Spinal cord (tissue), 10 donors: ENCODE data around the gene MRPL12. TPM values are rescaled to one million over a fixed set of nuclear protein-coding genes. Genes with fewer than 3 reads are reported as not detected.
A peak's percentile ranks its signal among the peaks of the same experiment; 100 is the strongest.

ENCODE experiments used
- DNase-seq, 6 donors: peaks; one replicate each; pipeline versions ENCODE4 v3.0.0 to v3.0.0-alpha.2; 2013 to 2015; ENCODE audit warnings: low spot score in 6 of 6, low read depth in 4 of 6
- H3K27ac ChIP-seq: one replicate; pipeline ENCODE4 v1.5.1; 2013; ENCODE audit warnings: low read depth, low read length, control low read depth
- H3K27me3 ChIP-seq: one replicate; pipeline ENCODE4 v1.6.1; 2013; ENCODE audit warnings: low read length; ENCODE audit not compliant: control insufficient read depth, insufficient read depth
- H3K36me3 ChIP-seq: one replicate; pipeline ENCODE4 v1.6.1; 2013; ENCODE audit warnings: low read length; ENCODE audit not compliant: control insufficient read depth, insufficient read depth
- H3K4me1 ChIP-seq: one replicate; pipeline ENCODE4 v1.6.1; 2013; ENCODE audit warnings: low read length; ENCODE audit not compliant: control insufficient read depth, insufficient read depth
- H3K4me3 ChIP-seq: one replicate; pipeline ENCODE4 v1.5.1; 2013; ENCODE audit warnings: low read depth, low read length, control low read depth
- H3K9me3 ChIP-seq: one replicate; pipeline ENCODE4 v1.6.1; 2013; ENCODE audit warnings: low read length; ENCODE audit not compliant: control insufficient read depth, insufficient read depth
- WGBS: methylation state at CpG from one replicate; pipeline ENCODE4 v1.1.5; 2013; ENCODE audit warnings: missing lambda C conversion rate; ENCODE audit not compliant: insufficient coverage; 5-methylcytosine and 5-hydroxymethylcytosine counted together
- polyA plus RNA-seq, 2 donors: library from polyadenylated mRNA; unstranded; fragments of 120-200 nt; gene quantifications; one replicate each; pipeline ENCODE4 v1.2.1, GENCODE V29; 2013; ENCODE audit not compliant: insufficient read length in 2 of 2
- total RNA-seq, 2 donors: library from RNA; depleted of rRNA in 1 of 2; stranded (reverse); fragments of 120-200 nt in 1 of 2; fragments of >200 nt in 1 of 2; gene quantifications; one replicate each; pipeline versions ENCODE4 v1.2.3 to v1.2.4, GENCODE V29; 2013 to 2014
- donor health status: healthy.

Gene MRPL12
- total and polyA plus RNA-seq, 4 donors = 9.2 to 76.0 (median 42.6) TPM

- no peak for DNase-seq
- WGBS = 86% methylated on average over 32 of the region's 32 CpGs
- no peak overlapping the region for H3K27ac ChIP-seq
These were observed 12.1 kb downstream of the MRPL12 start for GRCh38 chr17:81715107-81715871.

GRCh38 chr17:81715872-81716673 is 12.9 kb downstream of the MRPL12 start:
- Histone ChIP-seq H3K36me3 (peaks cover 73% of the 10 kb centered on the region), H3K9me3 (no peaks in the 10 kb centered on the region), H3K4me3 (no peak overlapping the region), H3K4me1 (peaks cover 49% of the 10 kb centered on the region), H3K27ac (no peak overlapping the region), H3K27me3 (peaks cover 3% of the 10 kb centered on the region)
- no peak for DNase-seq
- 94% methylated on average over 42 of the region's 43 CpGs for WGBS

More at GRCh38 chr17:81715107-81715871, 12.1 kb downstream of the MRPL12 start:
- no peak overlapping the region for H3K4me3 ChIP-seq
- peaks cover 65% of the 10 kb centered on the region for H3K36me3 ChIP-seq
- H3K9me3 ChIP-seq = no peaks in the 10 kb centered on the region
- peaks cover 50% of the 10 kb centered on the region for H3K4me1 ChIP-seq
- H3K27me3 ChIP-seq = peaks cover 11% of the 10 kb centered on the region

- DNase-seq = no peak
- no peak overlapping the region for H3K27ac ChIP-seq
- peaks cover 45% of the 10 kb centered on the region for H3K4me1 ChIP-seq
- 98% methylated on average over 12 of the region's 12 CpGs for WGBS
- no peak overlapping the region for H3K4me3 ChIP-seq
- H3K9me3 ChIP-seq = no peaks in the 10 kb centered on the region
- peaks cover 73% of the 10 kb centered on the region for H3K36me3 ChIP-seq
- H3K27me3 ChIP-seq = no peaks in the 10 kb centered on the region
These were observed 13.5 kb downstream of the MRPL12 start for GRCh38 chr17:81716674-81716996.

DNA sequence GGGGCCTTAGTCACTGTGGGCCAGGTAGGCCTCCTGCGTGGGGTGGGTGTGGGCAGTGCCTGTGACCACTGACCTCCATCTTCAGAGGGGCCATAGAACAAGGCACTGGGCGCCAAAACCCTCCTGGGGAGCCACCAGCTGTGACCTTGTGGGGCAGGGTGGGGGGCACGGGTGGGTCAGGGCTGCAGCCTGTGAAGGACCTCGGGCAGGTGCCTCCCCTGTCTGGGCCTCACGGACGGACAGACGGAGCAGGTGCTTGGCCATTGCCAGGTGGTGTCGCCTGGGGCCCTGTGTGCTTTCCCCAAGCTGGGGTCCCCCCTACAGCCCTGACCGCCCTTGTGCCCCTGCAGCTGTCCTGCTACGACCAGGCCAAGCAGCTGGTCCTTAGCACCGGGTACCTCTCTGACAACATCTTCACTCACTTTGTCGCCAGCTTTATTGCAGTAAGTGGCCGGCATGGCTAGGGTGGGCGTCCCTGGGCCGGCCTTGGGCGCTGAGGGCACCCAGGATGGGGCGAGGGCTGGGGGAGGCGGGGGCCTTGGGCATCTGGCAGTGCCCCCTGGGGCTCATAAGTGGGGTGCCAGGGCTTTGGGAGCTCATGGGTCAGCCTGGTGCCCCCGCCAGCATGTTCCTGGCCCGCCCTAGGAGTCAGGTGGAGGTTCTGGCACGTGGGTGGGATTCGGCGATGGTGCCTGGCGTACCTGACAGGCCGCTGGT is 14.0 kb downstream of the MRPL12 start:
- Histone ChIP-seq H3K36me3 (peaks cover 74% of the 10 kb centered on the region), H3K9me3 (no peaks in the 10 kb centered on the region), H3K4me3 (no peak overlapping the region), H3K4me1 (peaks cover 49% of the 10 kb centered on the region), H3K27me3 (no peaks in the 10 kb centered on the region), H3K27ac (no peak overlapping the region)
- 97% methylated on average over 25 of the region's 25 CpGs for WGBS
- no peak for DNase-seq

DNA sequence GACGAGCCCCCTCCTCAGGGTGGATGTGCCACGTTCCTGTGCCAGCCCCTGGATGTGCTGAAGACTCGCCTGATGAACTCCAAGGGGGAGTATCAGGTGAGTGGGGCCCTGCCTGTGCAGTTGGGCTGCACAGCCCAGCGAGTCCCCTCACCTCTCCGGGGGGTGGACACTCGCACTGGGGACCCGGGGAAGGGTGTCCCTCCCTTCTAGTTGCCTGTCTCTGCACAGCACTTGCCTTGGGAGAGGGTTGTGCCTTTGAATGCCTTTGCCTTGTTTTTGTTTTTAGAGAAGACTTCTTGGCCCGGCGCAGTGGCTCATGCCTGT is 14.6 kb downstream of the MRPL12 start:
- Histone ChIP-seq H3K36me3 (peaks cover 75% of the 10 kb centered on the region), H3K9me3 (no peaks in the 10 kb centered on the region), H3K27ac (no peak overlapping the region), H3K4me1 (peaks cover 50% of the 10 kb centered on the region), H3K4me3 (no peak overlapping the region), H3K27me3 (no peaks in the 10 kb centered on the region)
- 98% methylated on average over 8 of the region's 9 CpGs for WGBS
- DNase-seq = no peak

DNA sequence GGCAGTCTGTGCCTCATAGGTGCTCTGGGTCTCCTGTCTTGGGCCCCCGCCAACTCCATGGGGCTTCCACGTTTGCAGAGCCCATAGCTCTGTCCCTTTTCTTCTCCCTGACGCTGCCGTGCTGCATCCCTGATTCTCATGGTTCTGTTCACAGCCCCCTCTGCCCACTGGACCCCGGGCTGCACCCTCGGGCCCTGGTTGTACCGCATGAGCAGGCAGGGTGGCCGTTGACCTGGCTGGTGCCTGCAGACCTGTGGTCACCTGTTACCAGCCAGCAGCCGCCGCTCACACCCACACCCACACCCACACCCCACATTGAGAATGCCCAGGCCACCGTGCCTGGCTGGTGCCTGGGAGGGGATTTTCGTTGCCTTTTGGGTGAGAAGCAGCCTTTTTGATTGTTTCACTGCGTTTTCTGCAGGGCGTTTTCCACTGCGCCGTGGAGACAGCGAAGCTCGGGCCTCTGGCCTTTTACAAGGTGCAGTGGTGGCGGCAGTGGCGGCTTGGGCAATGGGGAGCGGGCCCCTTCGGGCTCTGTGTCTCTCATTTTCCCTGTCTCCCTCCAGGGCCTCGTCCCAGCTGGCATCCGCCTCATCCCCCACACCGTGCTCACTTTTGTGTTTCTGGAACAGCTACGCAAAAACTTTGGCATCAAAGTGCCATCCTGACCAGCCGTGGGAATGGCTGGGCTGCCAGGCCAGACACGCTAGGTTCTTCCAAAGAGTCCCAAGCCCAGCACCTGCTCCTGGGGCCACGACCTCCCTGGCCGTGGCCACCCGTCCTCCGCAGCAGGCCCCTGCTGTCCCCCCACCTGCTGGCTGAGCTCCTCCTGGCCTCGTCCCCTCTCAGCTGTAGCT is 16.5 kb downstream of the MRPL12 start:
- peaks cover 61% of the 10 kb centered on the region for H3K36me3 ChIP-seq
- H3K4me1 ChIP-seq = peaks cover 31% of the 10 kb centered on the region
- DNase-seq = peak in 1 of 6 donors; percentile 34
- WGBS = 64% methylated on average over 29 of the region's 33 CpGs
- no peak overlapping the region for H3K27ac ChIP-seq
- no peak overlapping the region for H3K4me3 ChIP-seq
- H3K27me3 ChIP-seq = no peaks in the 10 kb centered on the region
- no peaks in the 10 kb centered on the region for H3K9me3 ChIP-seq

DNA sequence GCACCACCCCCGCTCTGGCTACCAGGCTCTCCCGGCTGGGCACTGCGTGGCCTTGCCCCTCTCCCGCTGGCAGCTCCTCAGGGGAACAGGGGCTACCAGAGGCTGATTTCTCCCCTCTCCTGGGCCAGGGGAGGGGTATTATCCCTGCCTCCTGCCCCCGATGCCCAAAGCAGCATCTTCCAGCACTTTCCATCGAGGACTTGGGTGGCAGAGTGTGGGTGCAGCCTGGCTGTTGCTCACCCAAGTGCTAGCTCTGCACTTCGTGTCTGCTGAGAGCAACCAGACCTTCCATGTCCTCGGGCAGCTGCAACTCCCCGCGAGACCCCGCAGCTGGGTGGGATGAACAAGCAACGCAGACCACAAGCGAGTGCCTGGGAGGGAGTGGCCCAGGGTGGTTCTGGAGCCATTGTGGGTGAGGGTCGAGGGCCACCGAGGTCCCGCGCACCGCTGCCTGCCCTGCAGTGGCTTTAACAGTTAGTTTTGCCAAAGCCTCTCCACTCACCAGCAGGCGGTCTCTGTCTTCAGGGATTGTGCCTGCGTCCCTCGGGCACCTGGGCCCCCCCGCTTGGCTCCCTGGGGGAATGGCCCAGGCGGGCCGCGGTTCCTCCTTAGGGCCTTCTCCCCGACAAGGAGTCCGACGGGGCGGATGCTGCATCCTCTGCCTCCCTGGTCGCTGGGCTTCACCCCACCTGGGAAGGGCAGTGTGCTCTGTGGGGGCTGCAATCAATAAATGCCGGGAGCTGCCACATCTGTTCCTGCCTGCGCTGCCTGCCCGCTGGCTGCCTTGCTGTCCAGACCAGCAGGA is 17.3 kb downstream of the MRPL12 start:
- Histone ChIP-seq H3K36me3 (peaks cover 53% of the 10 kb centered on the region), H3K27ac (no peak overlapping the region), H3K4me1 (peaks cover 29% of the 10 kb centered on the region), H3K27me3 (no peaks in the 10 kb centered on the region), H3K4me3 (no peak overlapping the region), H3K9me3 (no peaks in the 10 kb centered on the region)
- DNase-seq = no peak
- WGBS = 75% methylated on average over 33 of the region's 33 CpGs

DNA sequence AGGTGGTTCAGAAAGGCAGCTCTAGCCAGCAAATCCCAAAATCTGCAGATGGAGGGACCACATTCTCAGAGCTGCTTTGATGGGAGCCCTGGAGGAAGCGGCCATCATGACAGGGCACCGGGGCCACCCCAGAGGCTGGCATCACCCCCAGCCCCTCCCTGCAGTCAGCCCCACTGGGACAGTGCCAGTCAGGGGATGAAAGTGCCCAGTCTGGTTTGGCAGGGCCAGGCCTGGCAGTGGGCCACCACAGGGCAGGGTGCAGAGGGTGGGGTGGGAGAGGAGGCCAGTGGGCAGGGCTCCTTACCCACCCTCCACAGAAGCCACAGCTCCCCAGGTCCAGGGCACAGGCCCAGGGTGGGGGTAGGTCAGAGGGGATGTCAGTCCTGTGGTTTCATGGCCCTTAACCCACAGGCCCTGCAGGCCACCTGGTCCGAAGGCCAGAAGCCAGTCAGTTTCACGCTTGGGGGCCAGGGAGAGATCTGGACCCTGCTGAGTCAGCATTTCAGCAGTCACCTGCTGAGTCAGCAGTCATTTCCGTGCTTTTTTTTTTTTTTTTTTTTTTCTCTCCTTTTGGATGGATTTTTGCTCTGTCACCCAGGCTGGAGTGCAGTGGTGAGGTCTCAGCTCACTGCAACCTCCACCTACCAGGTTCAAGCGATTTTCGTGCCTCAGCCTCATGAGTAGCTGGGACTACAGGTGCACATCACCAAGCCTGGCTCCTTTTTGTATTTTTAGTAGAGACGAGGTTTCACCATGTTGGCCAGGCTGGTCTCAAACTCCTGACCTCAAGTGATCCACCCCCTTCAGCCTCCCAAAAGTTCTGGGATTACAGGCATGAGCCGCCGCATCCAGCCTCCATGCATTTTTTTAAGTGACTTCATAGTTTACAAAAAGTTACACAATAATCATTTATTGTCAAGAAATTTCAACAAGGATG is 19.3 kb downstream of the MRPL12 start:
- Histone ChIP-seq H3K36me3 (peaks cover 33% of the 10 kb centered on the region), H3K4me3 (no peak overlapping the region), H3K9me3 (no peaks in the 10 kb centered on the region), H3K27me3 (no peaks in the 10 kb centered on the region), H3K4me1 (peaks cover 29% of the 10 kb centered on the region), H3K27ac (no peak overlapping the region)
- 72% methylated on average over 6 of the region's 10 CpGs for WGBS
- DNase-seq = peak in 1 of 6 donors; percentile 47
